ENCODE results near the gene HLA-DQA1.
"Not testable (repeated sequence)": the region's sequence is repeated elsewhere in the genome, so short reads cannot be mapped to it uniquely, and the experiment has no call there.

HLA-DQA1 gene

DNA sequence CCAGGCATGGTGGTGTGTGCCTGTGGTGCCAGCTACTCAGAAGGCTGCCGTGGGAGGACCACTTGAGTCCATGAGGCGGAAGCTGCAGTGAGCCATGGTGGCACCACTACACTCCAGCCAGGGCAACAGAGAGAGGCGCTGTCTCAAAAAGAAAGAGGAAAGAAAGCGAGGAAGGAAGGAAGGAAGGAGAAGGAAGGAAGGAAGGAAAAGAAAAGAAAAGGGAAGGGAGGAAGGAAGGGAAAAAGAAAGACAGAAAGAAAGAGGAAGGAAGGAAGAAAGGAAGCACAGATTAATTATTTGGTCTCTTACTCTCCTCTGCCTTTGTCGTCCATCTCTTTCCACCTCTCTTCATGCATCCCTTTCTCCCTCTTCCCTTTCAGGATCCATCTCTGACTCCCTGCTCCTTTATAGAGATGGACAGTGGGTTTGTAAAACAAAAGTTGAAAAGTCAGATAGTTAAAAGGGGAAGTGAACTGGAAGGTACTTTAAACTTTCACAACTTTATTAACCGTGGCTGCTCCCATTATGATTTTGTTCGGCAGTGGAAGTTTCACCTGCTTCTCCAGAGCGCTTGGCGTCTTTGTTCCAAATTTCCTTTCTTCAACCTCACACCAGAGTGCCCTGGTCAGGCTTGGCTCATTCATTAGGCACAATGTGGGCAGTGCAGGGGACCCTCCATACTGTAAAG lies 1.5 kb downstream of the HLA-DQA1 start:
- Histone ChIP-seq H3K79me2 (ENCODE audit: insufficient read depth, low read length) (no peaks in the 10 kb centered on the region), H3K4me1 (ENCODE audit: insufficient read depth, low read length, poor library complexity, severe bottlenecking) (no peaks in the 10 kb centered on the region), H4K20me1 (ENCODE audit: insufficient read depth, low read length, poor library complexity, severe bottlenecking) (no peaks in the 10 kb centered on the region), H3K4me2 (ENCODE audit: low read depth, low read length, poor library complexity, severe bottlenecking) (no peak overlapping the region), H3K9me2 (replicated peaks; ENCODE audit: low read depth, low read length) (no peaks in the 10 kb centered on the region), H3K27me3 (ENCODE audit: insufficient read depth, low read length, poor library complexity, severe bottlenecking) (peaks cover 3% of the 10 kb centered on the region), H3K36me3 (ENCODE audit: insufficient read depth, low read length) (no peaks in the 10 kb centered on the region), H3K9ac (ENCODE audit: low read depth, low read length, poor library complexity, severe bottlenecking) (no peak overlapping the region), H2AFZ (ENCODE audit: low read length) (no peak overlapping the region), H3K9me3 (ENCODE audit: insufficient read depth, low read depth, low read length) (no peaks in the 10 kb centered on the region), H3F3A (ENCODE audit: low read depth) (no peaks in the 10 kb centered on the region), H3K4me3 (ENCODE audit: low read length, poor library complexity, severe bottlenecking) (no peak overlapping the region)
- no peak for TF ChIP-seq EZH2phosphoT487 (IDR thresholded peaks at IDR 0.05; ENCODE audit: borderline replicate concordance)
- TF ChIP-seq, protein P1, sequence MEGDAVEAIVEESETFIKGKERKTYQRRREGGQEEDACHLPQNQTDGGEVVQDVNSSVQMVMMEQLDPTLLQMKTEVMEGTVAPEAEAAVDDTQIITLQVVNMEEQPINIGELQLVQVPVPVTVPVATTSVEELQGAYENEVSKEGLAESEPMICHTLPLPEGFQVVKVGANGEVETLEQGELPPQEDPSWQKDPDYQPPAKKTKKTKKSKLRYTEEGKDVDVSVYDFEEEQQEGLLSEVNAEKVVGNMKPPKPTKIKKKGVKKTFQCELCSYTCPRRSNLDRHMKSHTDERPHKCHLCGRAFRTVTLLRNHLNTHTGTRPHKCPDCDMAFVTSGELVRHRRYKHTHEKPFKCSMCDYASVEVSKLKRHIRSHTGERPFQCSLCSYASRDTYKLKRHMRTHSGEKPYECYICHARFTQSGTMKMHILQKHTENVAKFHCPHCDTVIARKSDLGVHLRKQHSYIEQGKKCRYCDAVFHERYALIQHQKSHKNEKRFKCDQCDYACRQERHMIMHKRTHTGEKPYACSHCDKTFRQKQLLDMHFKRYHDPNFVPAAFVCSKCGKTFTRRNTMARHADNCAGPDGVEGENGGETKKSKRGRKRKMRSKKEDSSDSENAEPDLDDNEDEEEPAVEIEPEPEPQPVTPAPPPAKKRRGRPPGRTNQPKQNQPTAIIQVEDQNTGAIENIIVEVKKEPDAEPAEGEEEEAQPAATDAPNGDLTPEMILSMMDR (conservative IDR thresholded peaks at IDR 0.05; ENCODE audit: low read length), result no peak

DNA sequence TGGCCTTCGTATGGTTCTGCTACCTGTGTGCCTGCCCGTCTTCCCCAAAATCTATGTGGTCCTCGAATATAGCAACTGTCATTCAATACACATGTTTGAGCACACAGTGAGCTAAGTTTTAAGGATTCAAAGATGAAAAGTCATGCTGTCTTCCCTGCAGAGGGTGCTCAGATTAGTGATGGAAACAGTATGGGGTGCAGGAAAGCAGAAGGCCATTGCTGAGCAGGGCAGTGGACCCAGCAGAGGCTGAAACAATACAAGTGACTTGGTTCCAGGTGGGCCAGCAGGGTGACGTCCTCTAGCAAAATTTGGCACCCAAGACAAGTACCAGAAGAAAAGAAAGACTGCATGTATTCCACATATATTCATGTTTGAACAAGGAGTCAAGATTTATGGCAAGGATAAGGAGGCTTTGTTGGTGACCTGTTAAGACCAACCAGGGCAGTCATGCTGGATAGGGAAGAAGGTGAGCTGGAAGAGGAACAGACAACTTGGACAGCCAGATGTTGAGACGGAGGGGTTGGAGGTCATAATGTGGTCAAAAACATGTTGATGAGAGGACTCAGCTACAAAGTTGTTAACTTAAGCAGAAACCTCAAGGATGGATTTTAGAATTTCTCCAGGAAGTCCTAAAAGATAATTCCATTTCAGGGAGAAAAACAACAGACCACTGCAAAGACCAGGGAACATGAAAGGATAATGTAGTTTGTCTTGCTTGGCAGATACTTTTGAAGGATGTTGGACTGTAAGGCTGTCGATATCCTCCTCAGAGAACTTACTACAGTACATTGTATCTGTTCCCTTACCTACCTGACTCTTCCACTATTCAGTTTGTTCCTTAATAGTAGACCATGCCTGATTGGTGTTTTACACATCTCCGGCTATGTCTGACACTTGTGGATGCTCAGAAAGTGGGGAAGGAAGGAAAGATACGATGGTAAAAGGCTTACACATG lies 2.5 kb downstream of the HLA-DQA1 start:
- TF ChIP-seq, protein P1 (conservative IDR thresholded peaks at IDR 0.05; ENCODE audit: low read length), result no peak
- no peak for TF ChIP-seq EZH2phosphoT487 (IDR thresholded peaks at IDR 0.05; ENCODE audit: borderline replicate concordance)
- Histone ChIP-seq H3K9me3 (ENCODE audit: insufficient read depth, low read depth, low read length) (no peaks in the 10 kb centered on the region), H3K4me2 (ENCODE audit: low read depth, low read length, poor library complexity, severe bottlenecking) (no peak overlapping the region), H4K20me1 (ENCODE audit: insufficient read depth, low read length, poor library complexity, severe bottlenecking) (no peaks in the 10 kb centered on the region), H3K36me3 (ENCODE audit: insufficient read depth, low read length) (no peaks in the 10 kb centered on the region), H2AFZ (ENCODE audit: low read length) (no peak overlapping the region), H3K4me1 (ENCODE audit: insufficient read depth, low read length, poor library complexity, severe bottlenecking) (no peaks in the 10 kb centered on the region), H3K9ac (ENCODE audit: low read depth, low read length, poor library complexity, severe bottlenecking) (no peak overlapping the region), H3F3A (ENCODE audit: low read depth) (no peaks in the 10 kb centered on the region), H3K4me3 (ENCODE audit: low read length, poor library complexity, severe bottlenecking) (no peak overlapping the region), H3K27me3 (ENCODE audit: insufficient read depth, low read length, poor library complexity, severe bottlenecking) (peaks cover 3% of the 10 kb centered on the region), H3K79me2 (ENCODE audit: insufficient read depth, low read length) (no peaks in the 10 kb centered on the region), H3K9me2 (replicated peaks; ENCODE audit: low read depth, low read length) (no peaks in the 10 kb centered on the region)

DNA sequence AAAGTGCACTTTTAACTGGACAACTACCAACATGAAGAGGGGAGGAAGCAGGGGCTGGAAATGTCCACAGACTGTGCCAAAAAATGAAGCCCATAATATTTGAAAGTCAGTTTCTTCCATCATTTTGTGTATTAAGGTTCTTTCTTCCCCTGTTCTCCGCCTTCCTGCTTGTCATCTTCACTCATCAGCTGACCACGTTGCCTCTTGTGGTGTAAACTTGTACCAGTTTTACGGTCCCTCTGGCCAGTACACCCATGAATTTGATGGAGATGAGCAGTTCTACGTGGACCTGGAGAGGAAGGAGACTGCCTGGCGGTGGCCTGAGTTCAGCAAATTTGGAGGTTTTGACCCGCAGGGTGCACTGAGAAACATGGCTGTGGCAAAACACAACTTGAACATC lies 3.9 kb downstream of the HLA-DQA1 start:
- Histone ChIP-seq H3K79me2 (ENCODE audit: insufficient read depth, low read length) (no peaks in the 10 kb centered on the region), H3K9ac (ENCODE audit: low read depth, low read length, poor library complexity, severe bottlenecking) (no peak overlapping the region), H3K9me2 (replicated peaks; ENCODE audit: low read depth, low read length) (no peaks in the 10 kb centered on the region), H3K36me3 (ENCODE audit: insufficient read depth, low read length) (no peaks in the 10 kb centered on the region), H3K9me3 (ENCODE audit: insufficient read depth, low read depth, low read length) (no peaks in the 10 kb centered on the region), H3K27me3 (ENCODE audit: insufficient read depth, low read length, poor library complexity, severe bottlenecking) (peaks cover 3% of the 10 kb centered on the region), H3K4me1 (ENCODE audit: insufficient read depth, low read length, poor library complexity, severe bottlenecking) (no peaks in the 10 kb centered on the region), H3F3A (ENCODE audit: low read depth) (no peaks in the 10 kb centered on the region), H4K20me1 (ENCODE audit: insufficient read depth, low read length, poor library complexity, severe bottlenecking) (no peaks in the 10 kb centered on the region), H3K4me3 (ENCODE audit: low read length, poor library complexity, severe bottlenecking) (no peak overlapping the region), H3K4me2 (ENCODE audit: low read depth, low read length, poor library complexity, severe bottlenecking) (no peak overlapping the region), H2AFZ (ENCODE audit: low read length) (no peak overlapping the region)
- TF ChIP-seq, protein P1 (conservative IDR thresholded peaks at IDR 0.05; ENCODE audit: low read length), result no peak
- TF ChIP-seq EZH2phosphoT487 (IDR thresholded peaks at IDR 0.05; ENCODE audit: borderline replicate concordance), result no peak

DNA sequence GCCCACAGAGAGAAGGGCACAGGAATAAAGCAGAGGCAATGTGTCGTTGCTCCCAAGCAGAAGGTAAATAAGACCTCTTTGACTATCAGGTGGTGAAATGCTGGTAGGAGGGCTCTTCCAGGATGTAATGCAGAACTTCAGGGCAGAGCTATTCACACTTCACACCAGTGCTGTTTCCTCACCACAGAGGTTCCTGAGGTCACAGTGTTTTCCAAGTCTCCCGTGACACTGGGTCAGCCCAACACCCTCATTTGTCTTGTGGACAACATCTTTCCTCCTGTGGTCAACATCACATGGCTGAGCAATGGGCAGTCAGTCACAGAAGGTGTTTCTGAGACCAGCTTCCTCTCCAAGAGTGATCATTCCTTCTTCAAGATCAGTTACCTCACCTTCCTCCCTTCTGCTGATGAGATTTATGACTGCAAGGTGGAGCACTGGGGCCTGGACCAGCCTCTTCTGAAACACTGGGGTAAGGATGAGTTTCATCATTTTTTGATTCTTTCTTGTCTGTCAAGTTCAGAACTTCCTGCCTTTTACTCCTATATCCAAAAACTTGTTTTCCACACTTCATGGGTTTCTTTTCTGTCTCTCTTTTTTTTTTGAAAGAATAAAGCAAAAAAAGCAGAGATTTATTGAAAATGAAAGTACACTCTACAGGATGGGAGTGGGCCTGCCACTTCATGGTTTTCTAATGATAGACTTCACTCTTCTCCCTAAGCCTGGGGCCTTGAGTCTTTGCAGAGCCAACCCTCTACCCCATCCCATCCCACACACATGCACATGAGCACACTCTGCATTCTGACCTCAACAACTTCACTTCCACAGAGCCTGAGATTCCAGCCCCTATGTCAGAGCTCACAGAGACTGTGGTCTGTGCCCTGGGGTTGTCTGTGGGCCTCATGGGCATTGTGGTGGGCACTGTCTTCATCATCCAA lies 4.8 kb downstream of the HLA-DQA1 start:
- H3K36me3 ChIP-seq (ENCODE audit: insufficient read depth, low read length), result not testable (repeated sequence)

More for the DNA sequence above, 4.8 kb downstream of the HLA-DQA1 start:
- H3K9me3 ChIP-seq (ENCODE audit: insufficient read depth, low read depth, low read length); H3K27me3 ChIP-seq (ENCODE audit: insufficient read depth, low read length, poor library complexity, severe bottlenecking); H3K4me3 ChIP-seq (ENCODE audit: low read length, poor library complexity, severe bottlenecking); H3K9ac ChIP-seq (ENCODE audit: low read depth, low read length, poor library complexity, severe bottlenecking); H3K4me1 ChIP-seq (ENCODE audit: insufficient read depth, low read length, poor library complexity, severe bottlenecking); H4K20me1 ChIP-seq (ENCODE audit: insufficient read depth, low read length, poor library complexity, severe bottlenecking); H3F3A ChIP-seq (ENCODE audit: low read depth); H2AFZ ChIP-seq (ENCODE audit: low read length); H3K79me2 ChIP-seq (ENCODE audit: insufficient read depth, low read length); H3K4me2 ChIP-seq (ENCODE audit: low read depth, low read length, poor library complexity, severe bottlenecking); H3K9me2 ChIP-seq (replicated peaks; ENCODE audit: low read depth, low read length): not testable (repeated sequence)
